HL-60 (cell line): ENCODE measurements around the gene CHN2.

ENCODE experiments used
- DNase-seq, 2 experiments: peaks; one replicate each; pipeline ENCODE4 v3.0.0-alpha.2; 2010 to 2020; ENCODE audit warnings: low read depth in 1 of 2, low spot score in 1 of 2
- H3K27ac ChIP-seq: fragments of 250-450 bp; sonication (Bioruptor Pico); replicated peaks from 2 replicates; pipeline ENCODE4 v1.5.1; 2020; ENCODE audit warnings: mild to moderate bottlenecking, moderate library complexity
- H3K27me3 ChIP-seq: fragments of 250-450 bp; sonication (Bioruptor Pico); 2 replicates; pipeline ENCODE4 v1.5.1; 2021; ENCODE audit warnings: mild to moderate bottlenecking, moderate library complexity; ENCODE audit not compliant: insufficient read depth, poor library complexity, severe bottlenecking
- H3K4me3 ChIP-seq: replicated peaks from 2 replicates; pipeline ENCODE4 v1.5.1; 2011; ENCODE audit warnings: mild to moderate bottlenecking, control low read depth, low read length; ENCODE audit not compliant: insufficient read depth
- GABPA ChIP-seq: IDR thresholded peaks from 2 replicates; pipeline ENCODE4 v1.6.1; 2012; ENCODE audit warnings: low read depth
- POLR2AphosphoS5 ChIP-seq: IDR thresholded peaks from 2 replicates; pipeline ENCODE4 v1.6.1; 2012; ENCODE audit warnings: low read depth
- REST ChIP-seq: IDR thresholded peaks from 2 replicates; pipeline ENCODE4 v1.6.1; 2012; ENCODE audit warnings: low read depth; ENCODE audit not compliant: insufficient replicate concordance
- SPI1 ChIP-seq: IDR thresholded peaks from 2 replicates; pipeline ENCODE4 v1.6.1; 2012; ENCODE audit warnings: low read depth, mild to moderate bottlenecking, borderline replicate concordance
- TF ChIP-seq, protein P1 (sequence below): IDR thresholded peaks from one replicate; pipeline ENCODE4 v1.5.1; 2011; ENCODE audit warnings: low read length, control low read depth, inconsistent platforms; ENCODE audit not compliant: insufficient read depth

The CHN2 gene

GRCh38 chr7:29248713-29249382, 54.3 kb downstream of the CHN2 start:
- DNase-seq = peak in 1 of 2 experiments; percentile 9
- Histone ChIP-seq H3K4me3 (no peak overlapping the region), H3K27ac (no peak overlapping the region), H3K27me3 (no peaks in the 10 kb centered on the region)
- TF ChIP-seq SPI1 (no peak), POLR2AphosphoS5 (no peak), REST (no peak)
- TF ChIP-seq, protein P1, sequence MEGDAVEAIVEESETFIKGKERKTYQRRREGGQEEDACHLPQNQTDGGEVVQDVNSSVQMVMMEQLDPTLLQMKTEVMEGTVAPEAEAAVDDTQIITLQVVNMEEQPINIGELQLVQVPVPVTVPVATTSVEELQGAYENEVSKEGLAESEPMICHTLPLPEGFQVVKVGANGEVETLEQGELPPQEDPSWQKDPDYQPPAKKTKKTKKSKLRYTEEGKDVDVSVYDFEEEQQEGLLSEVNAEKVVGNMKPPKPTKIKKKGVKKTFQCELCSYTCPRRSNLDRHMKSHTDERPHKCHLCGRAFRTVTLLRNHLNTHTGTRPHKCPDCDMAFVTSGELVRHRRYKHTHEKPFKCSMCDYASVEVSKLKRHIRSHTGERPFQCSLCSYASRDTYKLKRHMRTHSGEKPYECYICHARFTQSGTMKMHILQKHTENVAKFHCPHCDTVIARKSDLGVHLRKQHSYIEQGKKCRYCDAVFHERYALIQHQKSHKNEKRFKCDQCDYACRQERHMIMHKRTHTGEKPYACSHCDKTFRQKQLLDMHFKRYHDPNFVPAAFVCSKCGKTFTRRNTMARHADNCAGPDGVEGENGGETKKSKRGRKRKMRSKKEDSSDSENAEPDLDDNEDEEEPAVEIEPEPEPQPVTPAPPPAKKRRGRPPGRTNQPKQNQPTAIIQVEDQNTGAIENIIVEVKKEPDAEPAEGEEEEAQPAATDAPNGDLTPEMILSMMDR = no peak

DNA sequence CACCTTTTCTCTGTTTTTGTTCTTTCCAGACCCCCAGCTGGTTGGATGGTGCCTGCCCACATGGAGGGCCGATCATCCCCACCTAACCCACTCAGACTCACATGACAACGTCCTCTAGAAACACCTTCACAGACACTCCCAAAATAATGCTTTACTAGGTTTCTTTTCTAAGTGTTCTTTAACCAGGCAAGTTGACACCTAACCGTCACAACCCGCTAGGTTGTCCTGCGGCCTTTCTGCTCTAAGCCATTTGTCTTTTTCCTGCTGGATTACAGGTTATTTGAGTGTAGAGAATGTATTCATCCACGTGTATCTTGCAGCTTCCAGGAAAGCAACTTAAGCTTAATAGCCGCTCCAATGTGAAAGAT, 54.8 kb downstream of the CHN2 start:
- Histone ChIP-seq H3K27ac (no peak overlapping the region), H3K27me3 (no peaks in the 10 kb centered on the region), H3K4me3 (no peak overlapping the region)
- no peak for DNase-seq
- TF ChIP-seq SPI1 = no peak
- no peak for TF ChIP-seq GABPA
- TF ChIP-seq, protein P1 = no peak
- TF ChIP-seq REST = no peak
- TF ChIP-seq POLR2AphosphoS5 = no peak

DNA sequence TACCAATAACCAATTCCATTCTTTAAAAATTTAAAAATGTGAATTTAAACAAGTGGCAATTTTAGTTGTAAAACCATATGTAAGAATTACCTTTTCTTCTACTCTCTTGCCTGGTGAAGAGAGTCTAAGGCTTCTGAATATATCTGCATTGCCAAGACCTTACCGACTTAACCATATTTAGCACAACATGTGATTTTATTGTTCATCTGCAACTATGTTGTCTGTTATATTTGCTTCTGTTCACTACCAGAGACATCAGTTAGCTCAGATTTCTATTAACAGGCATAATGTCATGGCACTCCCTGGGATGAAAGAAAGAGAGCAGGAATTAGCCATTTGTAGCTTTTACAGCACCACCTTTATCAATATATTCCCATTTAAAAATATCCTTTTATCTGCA, 55.3 kb downstream of the CHN2 start:
- DNase-seq = no peak
- TF ChIP-seq POLR2AphosphoS5 (no peak), REST (no peak), GABPA (no peak), SPI1 (no peak)
- TF ChIP-seq, protein P1 = no peak
- Histone ChIP-seq H3K4me3 (no peak overlapping the region), H3K27me3 (no peaks in the 10 kb centered on the region), H3K27ac (no peak overlapping the region)
